ENCODE measurements around the gene SOX13. TPM values are rescaled to one million over a fixed set of nuclear protein-coding genes. Genes with fewer than 3 reads are reported as not detected.

Gene SOX13
- total RNA-seq, 1 experiment from 2014 or later, result 53.0 TPM

GRCh38 chr1:204153667-204154066 is 80.8 kb downstream of the SOX13 start:
- ATAC-seq, result no peak

GRCh38 chr1:204154568-204155255 is 81.8 kb downstream of the SOX13 start:
- no peak for TF ChIP-seq SIN3A (IDR thresholded peaks at IDR 0.05; ENCODE audit: borderline replicate concordance, insufficient read depth, low read depth, low read length)
- no peak for TF ChIP-seq POLR2AphosphoS5 (IDR thresholded peaks at IDR 0.05; ENCODE audit: low read depth, low read length)
- TF ChIP-seq CTCF (IDR thresholded peaks at IDR 0.05), result no peak
- no peak for TF ChIP-seq REST (IDR thresholded peaks at IDR 0.05; ENCODE audit: insufficient read depth in 1 of 2, low read depth in 2 of 2, low read length in 1 of 2)
- TF ChIP-seq TCF7L2 (IDR thresholded peaks at IDR 0.05; ENCODE audit: low read depth, low read length), result no peak
- H3K27me3 ChIP-seq (ENCODE audit: control insufficient read depth, insufficient read depth, low read length), result no peaks in the 10 kb centered on the region; the same call in 1 of the 2 replicates
- ATAC-seq (no peak), DNase-seq (ENCODE audit: low read depth, low spot score) (no peak)
- no peak overlapping the region for H3K4me3 ChIP-seq (ENCODE audit: low read depth in 2 of 2, low read length in 2 of 2)
- CTCF ChIA-PET, result interaction anchor here (0.6 kb wide), 1 partner anchor 182 kb away, joined by 3 read pairs; no protein-coding TSS in a partner anchor
- H3K27ac ChIP-seq (ENCODE audit: low read length), result no peak overlapping the region
- POLR2A ChIA-PET, result no interaction called here
- no TSS peak for BruUV-seq (replicated peaks)
- intact Hi-C loops (cut with micrococcal nuclease; ENCODE audit: unreplicated experiment), result no loop called here
- H3K36me3 ChIP-seq (ENCODE audit: control insufficient read depth, insufficient read depth, low read length), result no peaks in the 10 kb centered on the region
- in situ Hi-C loops (cut with HindIII; ENCODE audit: low pct_unique_long_range_greater_than_20kb, low sequenced_read_pairs), result no loop called here
- H3K4me1 ChIP-seq (ENCODE audit: control insufficient read depth, insufficient read depth, low read length), result no peaks in the 10 kb centered on the region
- H3K9me3 ChIP-seq (ENCODE audit: control insufficient read depth, insufficient read depth, low read depth, low read length), result no peaks in the 10 kb centered on the region

More at GRCh38 chr1:204153667-204154066, 80.8 kb downstream of the SOX13 start:
- DNase-seq (ENCODE audit: low read depth, low spot score), result no peak
- no peak for TF ChIP-seq REST (IDR thresholded peaks at IDR 0.05; ENCODE audit: insufficient read depth in 1 of 2, low read depth in 2 of 2, low read length in 1 of 2)
- no peak for TF ChIP-seq SIN3A (IDR thresholded peaks at IDR 0.05; ENCODE audit: borderline replicate concordance, insufficient read depth, low read depth, low read length)
- BruUV-seq (replicated peaks), result no TSS peak
- no peaks in the 10 kb centered on the region for H3K36me3 ChIP-seq (ENCODE audit: control insufficient read depth, insufficient read depth, low read length)
- H3K4me1 ChIP-seq (ENCODE audit: control insufficient read depth, insufficient read depth, low read length), result no peaks in the 10 kb centered on the region
- ChIA-PET POLR2A (no interaction called here), CTCF (no interaction called here)
- H3K27me3 ChIP-seq (ENCODE audit: control insufficient read depth, insufficient read depth, low read length), result no peaks in the 10 kb centered on the region; the same call in 1 of the 2 replicates
- no peaks in the 10 kb centered on the region for H3K9me3 ChIP-seq (ENCODE audit: control insufficient read depth, insufficient read depth, low read depth, low read length)
- no peak overlapping the region for H3K27ac ChIP-seq (ENCODE audit: low read length)
- H3K4me3 ChIP-seq (ENCODE audit: low read depth in 2 of 2, low read length in 2 of 2), result no peak overlapping the region
- in situ Hi-C loops (cut with HindIII; ENCODE audit: low pct_unique_long_range_greater_than_20kb, low sequenced_read_pairs) (no loop called here), intact Hi-C loops (cut with micrococcal nuclease; ENCODE audit: unreplicated experiment) (no loop called here)

Measured in Panc1 (cell line).